Naive thymus-derived CD8-positive, alpha-beta T cell (primary cell): ENCODE data around the gene PTCD1. TPM values are rescaled to one million over a fixed set of nuclear protein-coding genes. Genes with fewer than 3 reads are reported as not detected.

Experiments used
- ATAC-seq, 2 donors: fragments of 150-1000 bp; cut with Tn5 transposase in 1 of 2; sonication (Bioruptor Pico), chemical (Tn5 transposase) in 1 of 2; 1 replicate in 1 of 2; 2 replicates in 1 of 2; pipeline ENCODE4 v1.10.0; 2021; ENCODE audit warnings: mild to moderate bottlenecking in 2 of 2, moderate library complexity in 2 of 2
- POLR2A ChIA-PET: fragments of 350-600 bp; sonication (Branson Sonifier 250); formaldehyde crosslinking; loops from one replicate; lab custom pipeline; 2021; ENCODE audit warnings: antibody characterized with exemption; lab: Charles Lee
- DNase-seq, 10 donors: peaks; one replicate each; pipeline versions ENCODE4 v3.0.0 to v3.0.0-alpha.2; 2020 to 2022
- H3K27ac Mint-ChIP-seq, 10 donors: one replicate each; pipeline ENCODE4 v1.8.0; 2020 to 2022; ENCODE audit warnings: mild to moderate bottlenecking in 10 of 10, mixed read lengths in 10 of 10, moderate library complexity in 4 of 10, inconsistent platforms in 1 of 10
- H3K27me3 Mint-ChIP-seq, 5 donors: one replicate each; pipeline ENCODE4 v1.8.0; 2021 to 2022; ENCODE audit warnings: mixed read lengths in 5 of 5
- H3K36me3 Mint-ChIP-seq, 3 donors: one replicate each; pipeline ENCODE4 v1.8.0; 2020 to 2022; ENCODE audit warnings: mixed read lengths in 3 of 3, mild to moderate bottlenecking in 2 of 3, inconsistent platforms in 1 of 3
- H3K4me1 Mint-ChIP-seq, 4 donors: one replicate each; pipeline ENCODE4 v1.8.0; 2021 to 2022; ENCODE audit warnings: mixed read lengths in 4 of 4
- H3K4me3 Mint-ChIP-seq, 10 donors: one replicate each; pipeline ENCODE4 v1.8.0; 2020 to 2022; ENCODE audit warnings: mild to moderate bottlenecking in 10 of 10, mixed read lengths in 10 of 10, moderate library complexity in 6 of 10, inconsistent platforms in 1 of 10
- H3K9me3 Mint-ChIP-seq, 9 donors: one replicate each; pipeline ENCODE4 v1.8.0; 2020 to 2022; ENCODE audit warnings: mixed read lengths in 9 of 9, mild to moderate bottlenecking in 3 of 9, inconsistent platforms in 1 of 9, moderate library complexity in 1 of 9
- polyA plus RNA-seq, 3 donors: library from polyadenylated mRNA; unstranded; fragments of 300-500 nt; fragmentation: Illumina TruSeq; gene quantifications; one replicate each; pipeline ENCODE4 v1.2.3, GENCODE V29; 2021
- total RNA-seq, 8 experiments: library from RNA in 2 of 8; stranded (reverse) in 2 of 8; gene quantifications; one replicate each; pipeline ENCODE4 v1.2.3 and lab custom pipeline; 2021 to 2026

Gene PTCD1
- total and polyA plus RNA-seq, 5 experiments from 2014 or later, result 2.0 to 13.8 (median 3.9) TPM

GRCh38 chr7:99404977-99405320, 33.6 kb downstream of the PTCD1 start:
- H3K4me3 Mint-ChIP-seq, result no peak overlapping the region
- ATAC-seq, result no peak
- no peaks in the 10 kb centered on the region for H3K9me3 Mint-ChIP-seq
- no peaks in the 10 kb centered on the region for H3K27me3 Mint-ChIP-seq
- POLR2A ChIA-PET, result interaction anchor here (0.6 to 6.2 kb wide), 5 partner anchors 11 to 94 kb away, joined by 3 to 102 read pairs (median 5); partner anchors contain the start of gene ARPC1B
- DNase-seq, result no peak
- H3K27ac Mint-ChIP-seq, result peak overlapping the region in 7 of 10 donors; percentile 24 to 68 (median 55)
- H3K36me3 Mint-ChIP-seq, result peaks cover 6 to 44% (median 12%) of the 10 kb centered on the region in 3 donors
- peaks cover 42 to 59% (median 54%) of the 10 kb centered on the region in 4 donors for H3K4me1 Mint-ChIP-seq

- DNase-seq (no peak), ATAC-seq (no peak)
- Mint-ChIP-seq H3K27ac (peak overlapping the region; percentile 19 to 96 (median 60)), H3K36me3 (peaks cover 6 to 43% (median 12%) of the 10 kb centered on the region in 3 donors), H3K27me3 (no peaks in the 10 kb centered on the region), H3K9me3 (no peaks in the 10 kb centered on the region), H3K4me3 (peak overlapping the region in 1 of 10 donors; percentile 29), H3K4me1 (peaks cover 38 to 54% (median 49%) of the 10 kb centered on the region in 4 donors)
- POLR2A ChIA-PET, result interaction anchor here (1.2 to 3.8 kb wide), 2 partner anchors 11 to 39 kb away, joined by 3 to 29 read pairs; no protein-coding TSS in a partner anchor
These were observed 34.2 kb downstream of the PTCD1 start for GRCh38 chr7:99404235-99404976.

GRCh38 chr7:99403764-99404163, 34.8 kb downstream of the PTCD1 start:
- no peak overlapping the region for H3K4me3 Mint-ChIP-seq
- H3K36me3 Mint-ChIP-seq, result peaks cover 6 to 48% (median 12%) of the 10 kb centered on the region in 3 donors

GRCh38 chr7:99402854-99403253, 35.7 kb downstream of the PTCD1 start:
- POLR2A ChIA-PET, result interaction anchor here (0.6 to 3.8 kb wide), 4 partner anchors 9 to 52 kb away, joined by 3 to 29 read pairs (median 7); partner anchors contain the start of gene ARPC1B
- Mint-ChIP-seq H3K4me3 (no peak overlapping the region), H3K9me3 (no peaks in the 10 kb centered on the region), H3K4me1 (peaks cover 39 to 57% (median 48%) of the 10 kb centered on the region in 4 donors), H3K27me3 (no peaks in the 10 kb centered on the region), H3K27ac (peak overlapping the region in 7 of 10 donors; percentile 44 to 90 (median 74)), H3K36me3 (peaks cover 6 to 57% (median 15%) of the 10 kb centered on the region in 3 donors)
- ATAC-seq (no peak), DNase-seq (no peak)

More at GRCh38 chr7:99403764-99404163, 34.8 kb downstream of the PTCD1 start:
- POLR2A ChIA-PET, result interaction anchor here (3.8 kb wide), 1 partner anchor 10 kb away, joined by 29 read pairs; no protein-coding TSS in a partner anchor
- Mint-ChIP-seq H3K4me1 (peaks cover 36 to 51% (median 45%) of the 10 kb centered on the region in 4 donors), H3K27ac (peak overlapping the region in 9 of 10 donors; percentile 19 to 96 (median 71)), H3K9me3 (no peaks in the 10 kb centered on the region), H3K27me3 (no peaks in the 10 kb centered on the region)
- DNase-seq, result no peak
- no peak for ATAC-seq

GRCh38 chr7:99399597-99399996, 39.0 kb downstream of the PTCD1 start:
- ATAC-seq (no peak), DNase-seq (no peak)
- Mint-ChIP-seq H3K27me3 (no peaks in the 10 kb centered on the region), H3K27ac (peak overlapping the region in 8 of 10 donors; percentile 19 to 91 (median 38)), H3K4me1 (peaks cover 19 to 44% (median 29%) of the 10 kb centered on the region in 4 donors), H3K36me3 (peaks cover 6 to 84% (median 19%) of the 10 kb centered on the region in 3 donors), H3K4me3 (peak overlapping the region in 1 of 10 donors; percentile 36), H3K9me3 (no peaks in the 10 kb centered on the region)
- POLR2A ChIA-PET, result interaction anchor here (0.6 to 3.6 kb wide), 10 partner anchors 9 to 1273 kb away, joined by 3 to 23 read pairs (median 4); partner anchors contain the start of genes ARPC1B, BUD31 and PDAP1

- POLR2A ChIA-PET, result interaction anchor here (0.5 to 3.6 kb wide), 9 partner anchors 9 to 161 kb away, joined by 3 to 23 read pairs (median 4); partner anchors contain the start of genes ARPC1B, BUD31 and PDAP1
- peaks cover 6 to 86% (median 19%) of the 10 kb centered on the region in 3 donors for H3K36me3 Mint-ChIP-seq
- H3K9me3 Mint-ChIP-seq, result no peaks in the 10 kb centered on the region
- DNase-seq, result no peak
- peak overlapping the region; percentile 36 to 88 (median 70) for H3K27ac Mint-ChIP-seq
- no peaks in the 10 kb centered on the region for H3K27me3 Mint-ChIP-seq
- peak in 1 of 2 donors; percentile 12 for ATAC-seq
- peaks cover 16 to 42% (median 27%) of the 10 kb centered on the region in 4 donors for H3K4me1 Mint-ChIP-seq
- H3K4me3 Mint-ChIP-seq, result no peak overlapping the region
These were observed 39.6 kb downstream of the PTCD1 start for GRCh38 chr7:99398891-99399445.

GRCh38 chr7:99397297-99397983, 41.2 kb downstream of the PTCD1 start:
- Mint-ChIP-seq H3K27ac (peak overlapping the region; percentile 49 to 88 (median 76)), H3K9me3 (no peaks in the 10 kb centered on the region), H3K27me3 (no peaks in the 10 kb centered on the region), H3K4me3 (no peak overlapping the region), H3K4me1 (peaks cover 10 to 44% (median 31%) of the 10 kb centered on the region in 4 donors), H3K36me3 (peaks cover 0 to 86% (median 14%) of the 10 kb centered on the region in 3 donors)
- DNase-seq (no peak), ATAC-seq (no peak)
- POLR2A ChIA-PET, result interaction anchor here (1.1 to 6.0 kb wide), 3 partner anchors 10 to 22 kb away, joined by 3 to 73 read pairs (median 5); partner anchors contain the start of genes BUD31 and PDAP1

GRCh38 chr7:99396418-99397296, 41.9 kb downstream of the PTCD1 start:
- Mint-ChIP-seq H3K27me3 (no peaks in the 10 kb centered on the region), H3K4me1 (peaks cover 10 to 44% (median 34%) of the 10 kb centered on the region in 4 donors), H3K27ac (peak overlapping the region in 7 of 10 donors; percentile 24 to 86 (median 69)), H3K9me3 (no peaks in the 10 kb centered on the region), H3K36me3 (peaks cover 0 to 84% (median 12%) of the 10 kb centered on the region in 3 donors), H3K4me3 (no peak overlapping the region)
- ATAC-seq (no peak), DNase-seq (no peak)
- POLR2A ChIA-PET, result interaction anchor here (1.1 to 6.0 kb wide), 3 partner anchors 11 to 21 kb away, joined by 3 to 73 read pairs (median 5); partner anchors contain the start of genes BUD31 and PDAP1

GRCh38 chr7:99395616-99396327, 42.8 kb downstream of the PTCD1 start:
- Mint-ChIP-seq H3K4me1 (peaks cover 7 to 39% (median 32%) of the 10 kb centered on the region in 4 donors), H3K9me3 (no peaks in the 10 kb centered on the region), H3K27me3 (no peaks in the 10 kb centered on the region), H3K27ac (peak overlapping the region in 6 of 10 donors; percentile 14 to 86 (median 54)), H3K36me3 (peaks cover 0 to 84% (median 10%) of the 10 kb centered on the region in 3 donors), H3K4me3 (no peak overlapping the region)
- DNase-seq (no peak), ATAC-seq (no peak)
- POLR2A ChIA-PET, result interaction anchor here (1.1 to 6.1 kb wide), 5 partner anchors 8 to 57 kb away, joined by 3 to 95 read pairs (median 29); partner anchors contain the start of genes ARPC1B, BUD31 and PDAP1

GRCh38 chr7:99394188-99394502, 44.5 kb downstream of the PTCD1 start:
- DNase-seq (no peak), ATAC-seq (no peak)
- POLR2A ChIA-PET, result interaction anchor here (0.5 to 6.2 kb wide), 15 partner anchors 9 to 648 kb away, joined by 3 to 95 read pairs (median 5); partner anchors contain the start of genes ARPC1B, BUD31, PDAP1 and ZNF394
- Mint-ChIP-seq H3K27me3 (no peaks in the 10 kb centered on the region), H3K9me3 (no peaks in the 10 kb centered on the region), H3K4me3 (peak overlapping the region in 3 of 10 donors; percentile 83 to 93 (median 87)), H3K4me1 (peaks cover 7 to 35% (median 31%) of the 10 kb centered on the region in 4 donors), H3K27ac (peak overlapping the region; percentile 27 to 97 (median 85)), H3K36me3 (peaks cover 0 to 89% (median 7%) of the 10 kb centered on the region in 3 donors)
